ENCODE measurements around the gene NIPAL4.
"Not testable (repeated sequence)": the region's sequence is repeated elsewhere in the genome, so short reads cannot be mapped to it uniquely, and the experiment has no call there.

The NIPAL4 gene

GRCh38 chr5:157459715-157460599, at the start of gene NIPAL4:
Gene NIPAL4 (plus strand): TSS chr5:157460213. CDS start chr5:157460321, 108 bp downstream.
- no peak for FAIRE-seq

GRCh38 chr5:157415838-157416237, 44.2 kb upstream of the NIPAL4 start:
- no peak for FAIRE-seq

GRCh38 chr5:157419521-157419920, 40.5 kb upstream of the NIPAL4 start:
- FAIRE-seq, result not testable (repeated sequence)

GRCh38 chr5:157429920-157430319, 30.1 kb upstream of the NIPAL4 start:
- FAIRE-seq, result not testable (repeated sequence)

- FAIRE-seq, result peak; percentile 82
Observed at GRCh38 chr5:157431544-157432200, 28.3 kb upstream of the NIPAL4 start.

GRCh38 chr5:157434096-157434495, 25.9 kb upstream of the NIPAL4 start:
- FAIRE-seq, result no peak

GRCh38 chr5:157443041-157443549, 16.9 kb upstream of the NIPAL4 start:
- no peak for FAIRE-seq

- no peak for FAIRE-seq
Observed at GRCh38 chr5:157444224-157444623, 15.8 kb upstream of the NIPAL4 start.

GRCh38 chr5:157445745-157446411, 14.1 kb upstream of the NIPAL4 start:
- no peak for FAIRE-seq

GRCh38 chr5:157446412-157446935, 13.5 kb upstream of the NIPAL4 start:
- FAIRE-seq, result no peak

- FAIRE-seq, result no peak
Observed at GRCh38 chr5:157447201-157447637, 12.8 kb upstream of the NIPAL4 start.

GRCh38 chr5:157449011-157449723, 10.8 kb upstream of the NIPAL4 start:
- FAIRE-seq, result no peak

- FAIRE-seq, result no peak
Observed at GRCh38 chr5:157450024-157450423, 10.0 kb upstream of the NIPAL4 start.

GRCh38 chr5:157451806-157452205, 8.2 kb upstream of the NIPAL4 start:
- FAIRE-seq, result no peak

- no peak for FAIRE-seq
Observed at GRCh38 chr5:157454273-157454672, 5.7 kb upstream of the NIPAL4 start.

- no peak for FAIRE-seq
Observed at GRCh38 chr5:157455057-157455456, 5.0 kb upstream of the NIPAL4 start.

GRCh38 chr5:157456301-157456700, 3.7 kb upstream of the NIPAL4 start:
- FAIRE-seq, result no peak

- FAIRE-seq, result no peak
Observed at GRCh38 chr5:157457391-157457790, 2.6 kb upstream of the NIPAL4 start.

- no peak for FAIRE-seq
Observed at GRCh38 chr5:157458835-157459234, 1.2 kb upstream of the NIPAL4 start.

- no peak for FAIRE-seq
Observed at GRCh38 chr5:157460921-157461792, 1.1 kb downstream of the NIPAL4 start.

GRCh38 chr5:157463081-157463480, 3.1 kb downstream of the NIPAL4 start:
- FAIRE-seq, result no peak

Data from colon (tissue), 2 donors.